H9 (cell line): ENCODE results near the gene LMF2. TPM values are rescaled to one million over a fixed set of nuclear protein-coding genes. Genes with fewer than 3 reads are reported as not detected.

Experiments
- DNase-seq: peaks from one replicate; pipeline ENCODE4 v3.0.0-alpha.2; 2017
- H2AFZ ChIP-seq: one replicate; pipeline ENCODE4 v1.6.1; 2013; ENCODE audit warnings: mild to moderate bottlenecking, low read length, control low read depth, moderate library complexity
- H2AK5ac ChIP-seq: 2 replicates; pipeline ENCODE4 v1.6.1; 2013; ENCODE audit warnings: low read length, control low read depth, mixed read lengths; ENCODE audit not compliant: insufficient read length
- H2BK120ac ChIP-seq: one replicate; pipeline ENCODE4 v1.6.1; 2013; ENCODE audit warnings: low read depth, mild to moderate bottlenecking, low read length, control low read depth, inconsistent platforms; ENCODE audit not compliant: poor library complexity, severe bottlenecking
- H2BK12ac ChIP-seq: 2 replicates; pipeline ENCODE4 v1.6.1; 2013; ENCODE audit warnings: low read length, control low read depth, mixed read lengths, low read depth; ENCODE audit not compliant: insufficient read length
- H2BK15ac ChIP-seq: 2 replicates; pipeline ENCODE4 v1.6.1; 2013; ENCODE audit warnings: low read depth, low read length, control low read depth
- H2BK20ac ChIP-seq: one replicate; pipeline ENCODE4 v1.6.1; 2013; ENCODE audit warnings: low read depth, mild to moderate bottlenecking, low read length, control low read depth, inconsistent platforms; ENCODE audit not compliant: poor library complexity, severe bottlenecking
- H2BK5ac ChIP-seq: 2 replicates; pipeline ENCODE4 v1.6.1; 2013; ENCODE audit warnings: low read length, control low read depth, mixed read lengths; ENCODE audit not compliant: insufficient read length
- H3K14ac ChIP-seq: 2 replicates; pipeline ENCODE4 v1.6.1; 2013; ENCODE audit warnings: low read length, control low read depth; ENCODE audit not compliant: insufficient read depth
- H3K18ac ChIP-seq: 2 replicates; pipeline ENCODE4 v1.6.1; 2013; ENCODE audit warnings: low read depth, mild to moderate bottlenecking, mixed read lengths, low read length, control low read depth; ENCODE audit not compliant: insufficient read length
- H3K23ac ChIP-seq: 2 replicates; pipeline ENCODE4 v1.6.1; 2013; ENCODE audit warnings: low read length, control low read depth, mixed read lengths, low read depth; ENCODE audit not compliant: insufficient read length
- H3K23me2 ChIP-seq: 2 replicates; pipeline ENCODE4 v1.6.1; 2013; ENCODE audit warnings: low read depth, mild to moderate bottlenecking, mixed read lengths, low read length, control low read depth; ENCODE audit not compliant: insufficient read length, poor library complexity, severe bottlenecking
- H3K27ac ChIP-seq: 2 replicates; pipeline ENCODE4 v1.5.1; 2013; ENCODE audit warnings: low read length, control low read depth, mixed read lengths, low read depth; ENCODE audit not compliant: insufficient read length
- H3K27me3 ChIP-seq: 2 replicates; pipeline ENCODE4 v1.6.1; 2013; ENCODE audit warnings: low read length, control low read depth, inconsistent platforms; ENCODE audit not compliant: insufficient read depth
- H3K4ac ChIP-seq: 2 replicates; pipeline ENCODE4 v1.6.1; 2013; ENCODE audit warnings: low read depth, mild to moderate bottlenecking, control low read depth, inconsistent platforms, low read length, moderate library complexity
- H3K4me1 ChIP-seq: 2 replicates; pipeline ENCODE4 v1.6.1; 2013; ENCODE audit warnings: low read length, control low read depth, inconsistent platforms; ENCODE audit not compliant: insufficient read depth
- H3K4me2 ChIP-seq: 2 replicates; pipeline ENCODE4 v1.6.1; 2013; ENCODE audit warnings: low read length, control low read depth, mixed read lengths; ENCODE audit not compliant: insufficient read length, insufficient read depth
- H3K56ac ChIP-seq: 2 replicates; pipeline ENCODE4 v1.6.1; 2013; ENCODE audit warnings: low read depth, mild to moderate bottlenecking, mixed read lengths, low read length, control low read depth; ENCODE audit not compliant: insufficient read length
- H3K79me1 ChIP-seq: 2 replicates; pipeline ENCODE4 v1.6.1; 2013; ENCODE audit warnings: low read depth, mild to moderate bottlenecking, moderate library complexity, low read length, control low read depth, inconsistent platforms; ENCODE audit not compliant: insufficient read depth, poor library complexity, severe bottlenecking
- H3K79me2 ChIP-seq: 2 replicates; pipeline ENCODE4 v1.6.1; 2013; ENCODE audit warnings: low read length, control low read depth, inconsistent platforms; ENCODE audit not compliant: insufficient read depth
- H3K9ac ChIP-seq: 2 replicates; pipeline ENCODE4 v1.6.1; 2013; ENCODE audit warnings: low read length, control low read depth, mixed read lengths; ENCODE audit not compliant: insufficient read length; ENCODE audit errors: extremely low read depth
- H3K9me3 ChIP-seq: one replicate; pipeline ENCODE4 v1.6.1; 2013; ENCODE audit warnings: low read depth, low read length, inconsistent platforms; ENCODE audit not compliant: control insufficient read depth
- H3T11ph ChIP-seq: one replicate; pipeline ENCODE4 v1.6.1; 2013; ENCODE audit warnings: mild to moderate bottlenecking, low read length, control low read depth, inconsistent platforms
- H4K20me1 ChIP-seq: one replicate; pipeline ENCODE4 v1.6.1; 2013; ENCODE audit not compliant: control insufficient read depth, insufficient read length, insufficient read depth
- H4K5ac ChIP-seq: 2 replicates; pipeline ENCODE4 v1.6.1; 2013; ENCODE audit warnings: low read depth, mild to moderate bottlenecking, mixed read lengths, low read length, control low read depth; ENCODE audit not compliant: insufficient read length
- H4K8ac ChIP-seq: replicated peaks from 2 replicates; pipeline ENCODE4 v1.6.1; 2013; ENCODE audit warnings: low read length, control low read depth, mixed read lengths, low read depth; ENCODE audit not compliant: insufficient read length
- H4K91ac ChIP-seq: 2 replicates; pipeline ENCODE4 v1.6.1; 2013; ENCODE audit warnings: low read depth, mild to moderate bottlenecking, moderate library complexity, mixed read lengths, low read length, control low read depth; ENCODE audit not compliant: insufficient read length
- H3K27ac Mint-ChIP-seq, 3 experiments: 2 replicates in 2 of 3; 3 replicates in 1 of 3; pipeline ENCODE4 v1.8.0; 2020 to 2021; ENCODE audit warnings: mixed read lengths in 3 of 3, mild to moderate bottlenecking in 1 of 3, moderate library complexity in 1 of 3
- H3K27me3 Mint-ChIP-seq: 2 replicates; pipeline ENCODE4 v1.8.0; 2021; ENCODE audit warnings: low read depth, mild to moderate bottlenecking, moderate library complexity, mixed read lengths
- H3K36me3 Mint-ChIP-seq, 3 experiments: 2 replicates in 2 of 3; 3 replicates in 1 of 3; pipeline ENCODE4 v1.8.0; 2020 to 2021; ENCODE audit warnings: low read depth in 3 of 3, mixed read lengths in 3 of 3; ENCODE audit not compliant: insufficient read depth in 1 of 3
- H3K4me1 Mint-ChIP-seq, 2 experiments: 2 replicates each; pipeline ENCODE4 v1.8.0; 2020; ENCODE audit warnings: mixed read lengths in 2 of 2
- H3K4me3 Mint-ChIP-seq, 2 experiments: 2 replicates in 1 of 2; 3 replicates in 1 of 2; pipeline ENCODE4 v1.8.0; 2020 to 2021; ENCODE audit warnings: mild to moderate bottlenecking in 2 of 2, mixed read lengths in 2 of 2, moderate library complexity in 1 of 2
- H3K9me3 Mint-ChIP-seq, 2 experiments: 2 replicates in 1 of 2; 3 replicates in 1 of 2; pipeline ENCODE4 v1.8.0; 2020; ENCODE audit warnings: mild to moderate bottlenecking in 2 of 2, mixed read lengths in 2 of 2, moderate library complexity in 1 of 2
- CTCF ChIP-seq: fragments of 200-600 bp; sonication (generic); conservative IDR thresholded peaks from 3 replicates; pipeline ENCODE4 v1.8.0; 2021; ENCODE audit warnings: antibody characterized with exemption, mild to moderate bottlenecking
- WGBS: extraction: QIAGEN DNeasy Blood & Tissue Kit; methylation state at CpG from one replicate; pipeline ENCODE4 v1.1.7; 2013; ENCODE audit warnings: missing lambda C conversion rate, low lambda C conversion rate, mixed read lengths; ENCODE audit not compliant: insufficient read length; ENCODE audit errors: extremely low coverage; 5-methylcytosine and 5-hydroxymethylcytosine counted together
- total RNA-seq: library from RNA; stranded (reverse); gene quantifications from 2 replicates; pipeline ENCODE4 v1.2.1, GENCODE V29; 2021

Gene LMF2
- total RNA-seq, 1 experiment from 2014 or later: 43.6 TPM

- Histone ChIP-seq H2AK5ac (no peak overlapping the region), H2AFZ (no peak overlapping the region), H4K8ac (no peak overlapping the region), H2BK20ac (no peak overlapping the region), H2BK15ac (no peak overlapping the region), H3K4me1 (no peaks in the 10 kb centered on the region), H3K79me2 (no peaks in the 10 kb centered on the region), H2BK120ac (no peak overlapping the region), H3K9ac (no peak overlapping the region), H3K14ac (no peak overlapping the region), H3K18ac (no peak overlapping the region), H3K27me3 (no peaks in the 10 kb centered on the region; the same call in 1 of the 2 replicates), H3K9me3 (no peaks in the 10 kb centered on the region), H4K5ac (no peak overlapping the region), H2BK12ac (no peak overlapping the region), H4K20me1 (no peaks in the 10 kb centered on the region), H3T11ph (no peak overlapping the region), H3K27ac (no peak overlapping the region), H3K23me2 (peaks cover 2% of the 10 kb centered on the region), H2BK5ac (no peak overlapping the region), H3K23ac (no peak overlapping the region), H3K56ac (no peak overlapping the region), H3K79me1 (no peaks in the 10 kb centered on the region), H3K4ac (no peak overlapping the region), H4K91ac (no peak overlapping the region), H3K4me2 (no peak overlapping the region)
- H3K27me3 Mint-ChIP-seq: peaks cover 64% of the 10 kb centered on the region
- no peak for DNase-seq
- no peak overlapping the region for H3K27ac Mint-ChIP-seq
- no CpG with 5 or more reads among the region's 10 CpGs for WGBS
- H3K9me3 Mint-ChIP-seq: no peaks in the 10 kb centered on the region; a peak in 1 of 5 replicates
- no peaks in the 10 kb centered on the region for H3K4me1 Mint-ChIP-seq
- no peaks in the 10 kb centered on the region for H3K36me3 Mint-ChIP-seq
- no peak for TF ChIP-seq CTCF
- no peak overlapping the region for H3K4me3 Mint-ChIP-seq
These were observed 32.9 kb upstream of the LMF2 start for GRCh38 chr22:50540381-50540780.
